H1 (cell line): ENCODE measurements around the gene ELMOD2. TPM values are rescaled to one million over a fixed set of nuclear protein-coding genes. Genes with fewer than 3 reads are reported as not detected.

Experiments used
- CTCF ChIA-PET: fragments of 300-600 bp; sonication (Branson Sonifier 250); formaldehyde crosslinking; loops from one replicate; lab custom pipeline; 2021; ENCODE audit not compliant: partially characterized antibody; lab: Charles Lee
- POLR2A ChIA-PET: fragments of 300-600 bp; sonication (Branson Sonifier 250); formaldehyde crosslinking; loops from one replicate; lab custom pipeline; 2021; ENCODE audit warnings: inconsistent platforms; ENCODE audit not compliant: partially characterized antibody; lab: Charles Lee
- DNase-seq, 2 experiments: peaks; one replicate each; pipeline versions ENCODE4 v3.0.0 to v3.0.0-alpha.2; 2010 to 2022; ENCODE audit warnings: low spot score in 2 of 2, low read depth in 1 of 2, mixed read lengths in 1 of 2
- FAIRE-seq: peaks from 2 replicates; lab custom pipeline; 2011; peaks lifted over from hg19 to GRCh38; lab: Jason Lieb, UNC
- H2AFZ ChIP-seq: 2 replicates; pipeline ENCODE4 v1.8.1; 2012; ENCODE audit warnings: low read length, inconsistent platforms
- H2AK5ac ChIP-seq: 2 replicates; pipeline ENCODE4 v1.6.1; 2013; ENCODE audit warnings: low read depth, low read length
- H2BK120ac ChIP-seq: replicated peaks from 2 replicates; pipeline ENCODE3; 2013; ENCODE audit warnings: low read depth, low read length, inconsistent platforms
- H2BK12ac ChIP-seq: 2 replicates; pipeline ENCODE4 v1.6.1; 2013; ENCODE audit warnings: low read depth, low read length
- H2BK15ac ChIP-seq: 2 replicates; pipeline ENCODE4 v1.6.1; 2013; ENCODE audit warnings: low read length
- H2BK20ac ChIP-seq: 2 replicates; pipeline ENCODE4 v1.6.1; 2013; ENCODE audit warnings: low read length
- H2BK5ac ChIP-seq: 2 replicates; pipeline ENCODE4 v1.6.1; 2013; ENCODE audit warnings: low read depth, low read length
- H3K14ac ChIP-seq: 2 replicates; pipeline ENCODE4 v1.6.1; 2013; ENCODE audit warnings: inconsistent platforms; ENCODE audit not compliant: insufficient read length
- H3K18ac ChIP-seq: 2 replicates; pipeline ENCODE4 v1.6.1; 2013; ENCODE audit warnings: low read length; ENCODE audit errors: extremely low read depth
- H3K23ac ChIP-seq: 2 replicates; pipeline ENCODE4 v1.6.1; 2013; ENCODE audit warnings: inconsistent platforms; ENCODE audit not compliant: insufficient read length
- H3K23me2 ChIP-seq: 2 replicates; pipeline ENCODE4 v1.6.1; 2013; ENCODE audit warnings: low read depth, low read length
- H3K27ac ChIP-seq: 2 replicates; pipeline ENCODE4 v1.6.1; 2011; ENCODE audit warnings: low read depth, low read length, inconsistent platforms
- H3K27me3 ChIP-seq, 4 experiments: replicated peaks in 1 of 4; 1 replicate in 1 of 4; 2 replicates in 3 of 4; pipeline versions ENCODE4 v1.6.1 to v1.8.1; 2011 to 2013; ENCODE audit warnings: low read length in 3 of 4, mild to moderate bottlenecking in 3 of 4, inconsistent platforms in 2 of 4, mixed read lengths in 2 of 4, moderate library complexity in 1 of 4; ENCODE audit not compliant: control insufficient read depth in 3 of 4, insufficient read depth in 3 of 4; ENCODE audit errors: extremely low read depth in 1 of 4
- H3K36me3 ChIP-seq, 4 experiments: 2 replicates each; pipeline versions ENCODE4 v1.6.1 to v1.8.1; 2011 to 2013; ENCODE audit warnings: mild to moderate bottlenecking in 4 of 4, low read length in 3 of 4, moderate library complexity in 2 of 4, control low read depth in 1 of 4, inconsistent platforms in 1 of 4; ENCODE audit not compliant: insufficient read depth in 4 of 4, control insufficient read depth in 2 of 4
- H3K4ac ChIP-seq: replicated peaks from 2 replicates; pipeline ENCODE3; 2013; ENCODE audit warnings: low read length, low read depth, mixed read lengths, inconsistent platforms; ENCODE audit not compliant: insufficient read length
- H3K4me1 ChIP-seq, 4 experiments: replicated peaks in 1 of 4; 1 replicate in 1 of 4; 2 replicates in 3 of 4; pipeline versions ENCODE4 v1.6.1 to v1.8.1; 2011 to 2013; ENCODE audit warnings: low read length in 3 of 4, inconsistent platforms in 2 of 4, mixed read lengths in 1 of 4; ENCODE audit not compliant: insufficient read depth in 4 of 4, control insufficient read depth in 3 of 4
- H3K4me2 ChIP-seq, 2 experiments: 2 replicates each; pipeline versions ENCODE4 v1.6.1 to v1.8.1; 2011 to 2013; ENCODE audit warnings: low read depth in 2 of 2, low read length in 2 of 2, control low read depth in 1 of 2, inconsistent platforms in 1 of 2, mild to moderate bottlenecking in 1 of 2; ENCODE audit not compliant: insufficient read depth in 1 of 2
- H3K4me3 ChIP-seq, 4 experiments: fragments of 200-600, 300-600 bp in 1 of 4; sonication (generic), shearing (Covaris generic), sonication (Bioruptor Twin) in 1 of 4; 2 replicates each; pipeline versions ENCODE4 v1.5.1 to v1.8.1; 2011 to 2016; ENCODE audit warnings: low read length in 4 of 4, low read depth in 3 of 4, control low read depth in 2 of 4, inconsistent platforms in 2 of 4, mild to moderate bottlenecking in 2 of 4, mixed read lengths in 1 of 4, moderate library complexity in 1 of 4; ENCODE audit not compliant: insufficient read depth in 2 of 4; ENCODE audit errors: extremely low read depth in 1 of 4
- H3K56ac ChIP-seq: replicated peaks from 2 replicates; pipeline ENCODE3; 2013; ENCODE audit warnings: low read depth, mild to moderate bottlenecking, mixed read lengths, low read length, inconsistent platforms; ENCODE audit not compliant: insufficient read length
- H3K79me1 ChIP-seq: 2 replicates; pipeline ENCODE4 v1.6.1; 2013; ENCODE audit warnings: low read depth, low read length, control low read depth
- H3K79me2 ChIP-seq, 2 experiments: 2 replicates each; pipeline versions ENCODE4 v1.6.1 to v1.8.1; 2012 to 2013; ENCODE audit warnings: low read length in 2 of 2, mild to moderate bottlenecking in 2 of 2, inconsistent platforms in 1 of 2; ENCODE audit not compliant: insufficient read depth in 2 of 2, control insufficient read depth in 1 of 2
- H3K9ac ChIP-seq, 4 experiments: replicated peaks in 1 of 4; 1 replicate in 1 of 4; 2 replicates in 3 of 4; pipeline versions ENCODE4 v1.6.1 to v1.8.1; 2011 to 2013; ENCODE audit warnings: low read depth in 3 of 4, low read length in 3 of 4, control low read depth in 2 of 4, mild to moderate bottlenecking in 2 of 4, moderate library complexity in 2 of 4, inconsistent platforms in 1 of 4; ENCODE audit errors: extremely low read depth in 1 of 4
- H3K9me3 ChIP-seq, 2 experiments: 2 replicates each; pipeline versions ENCODE4 v1.6.1 to v1.8.1; 2012 to 2013; ENCODE audit warnings: mild to moderate bottlenecking in 2 of 2, moderate library complexity in 2 of 2, control low read depth in 1 of 2, inconsistent platforms in 1 of 2, low read depth in 1 of 2, low read length in 1 of 2, mixed read lengths in 1 of 2; ENCODE audit not compliant: insufficient read depth in 2 of 2
- H4K20me1 ChIP-seq, 2 experiments: replicated peaks in 1 of 2; 2 replicates each; pipeline versions ENCODE3 to v1.8.1; 2011 to 2013; ENCODE audit warnings: inconsistent platforms in 2 of 2, low read length in 2 of 2, mild to moderate bottlenecking in 1 of 2; ENCODE audit not compliant: insufficient read depth in 2 of 2, control insufficient read depth in 1 of 2
- H4K5ac ChIP-seq: 2 replicates; pipeline ENCODE4 v1.6.1; 2013; ENCODE audit warnings: low read length, low read depth, mixed read lengths, inconsistent platforms; ENCODE audit not compliant: insufficient read length
- H4K8ac ChIP-seq: 2 replicates; pipeline ENCODE4 v1.8.0; 2013; ENCODE audit warnings: mild to moderate bottlenecking, moderate library complexity, low read length, inconsistent platforms; ENCODE audit not compliant: insufficient read depth; ENCODE audit errors: extremely low read depth
- H4K91ac ChIP-seq: replicated peaks from 2 replicates; pipeline ENCODE3; 2013; ENCODE audit warnings: low read length, mixed read lengths, inconsistent platforms; ENCODE audit not compliant: insufficient read length
- CHD1 ChIP-seq: IDR thresholded peaks from 2 replicates; pipeline ENCODE4 v1.6.1; 2012; ENCODE audit warnings: low read depth, low read length, improper control_type of control experiment
- HDAC2 ChIP-seq, 2 experiments: fragments of 300-600 bp in 1 of 2; sonication (generic) in 1 of 2; IDR thresholded peaks; 2 replicates each; pipeline ENCODE4 v1.6.1; 2011 to 2012; ENCODE audit warnings: low read depth in 2 of 2, low read length in 2 of 2, mild to moderate bottlenecking in 2 of 2, moderate library complexity in 2 of 2, borderline replicate concordance in 1 of 2, inconsistent platforms in 1 of 2
- KDM4A ChIP-seq: IDR thresholded peaks from one replicate; pipeline ENCODE4 v1.7.1; 2012; ENCODE audit warnings: low read depth, mild to moderate bottlenecking, moderate library complexity, low read length, inconsistent platforms; ENCODE audit not compliant: severe bottlenecking
- MAFK ChIP-seq: IDR thresholded peaks from 2 replicates; pipeline ENCODE4 v1.6.1; 2012; ENCODE audit warnings: low read depth, mild to moderate bottlenecking, improper control_type of control experiment, low read length
- PHF8 ChIP-seq: fragments of 200-600 bp; sonication (generic); conservative IDR thresholded peaks from 2 replicates; pipeline ENCODE4 v1.7.1; 2012; ENCODE audit warnings: low read depth, mild to moderate bottlenecking, inconsistent platforms, low read length, moderate library complexity
- SAP30 ChIP-seq: fragments of 300-600 bp; sonication (generic); IDR thresholded peaks from 2 replicates; pipeline ENCODE4 v1.7.1; 2012; ENCODE audit warnings: low read length, moderate library complexity, mild to moderate bottlenecking, inconsistent platforms; ENCODE audit not compliant: insufficient read depth, insufficient replicate concordance
- SIX5 ChIP-seq: IDR thresholded peaks from 2 replicates; pipeline ENCODE4 v1.6.1; 2011; ENCODE audit warnings: mild to moderate bottlenecking, low read depth, low read length
- SP2 ChIP-seq: IDR thresholded peaks from 2 replicates; pipeline ENCODE4 v1.6.1; 2012; ENCODE audit warnings: mild to moderate bottlenecking, low read length, inconsistent platforms
- TAF1 ChIP-seq: IDR thresholded peaks from 2 replicates; pipeline ENCODE4 v1.6.1; 2011; ENCODE audit warnings: mild to moderate bottlenecking, low read depth, low read length
- TCF12 ChIP-seq: IDR thresholded peaks from 2 replicates; pipeline ENCODE4 v1.6.1; 2011; ENCODE audit warnings: low read depth, mild to moderate bottlenecking, low read length
- WGBS, 2 experiments: shearing (Covaris generic) in 1 of 2; methylation state at CpG; one replicate each; pipeline versions ENCODE4 v1.1.6 to v1.1.7; 2013 to 2015; ENCODE audit warnings: low lambda C conversion rate in 2 of 2, mixed read lengths in 2 of 2, inconsistent platforms in 1 of 2, low coverage in 1 of 2, missing lambda C conversion rate in 1 of 2; ENCODE audit not compliant: insufficient replicate concordance in 2 of 2, insufficient coverage in 1 of 2, insufficient read length in 1 of 2; ENCODE audit errors: extremely low coverage in 1 of 2, missing lambda C conversion rate in 1 of 2; 5-methylcytosine and 5-hydroxymethylcytosine counted together
- polyA plus RNA-seq, 7 experiments: library from polyadenylated mRNA; depleted of rRNA in 3 of 7; stranded (reverse) in 5 of 7; unstranded in 2 of 7; fragments of >200 nt in 5 of 7; fragments of 200-250 nt in 2 of 7; gene quantifications; 1 replicate in 5 of 7; 2 replicates in 1 of 7; 4 replicates in 1 of 7; pipeline versions ENCODE4 v1.2.1 to v1.2.3, GENCODE V29; 2011 to 2013; ENCODE audit warnings: missing spikeins in 2 of 7, mixed read lengths in 2 of 7
- total RNA-seq: library from RNA; stranded (reverse); fragmentation: NEBNext Ultra II Directional; extraction: Animal tissue kit (Norgen Biotek cat#: 25700); gene quantifications from 2 replicates; pipeline ENCODE4 v1.2.1, GENCODE V29; 2021

Gene ELMOD2
- total and polyA plus RNA-seq, 2 of the 8 experiments (the other 6 are each of a cell fraction or from before 2014, with no cell fraction given): 6.6 to 27.9 TPM

- no peak overlapping the region for H3K4me3 ChIP-seq
- no peak overlapping the region for H2AK5ac ChIP-seq
- no peaks in the 10 kb centered on the region for H3K79me2 ChIP-seq
- H2BK20ac ChIP-seq: no peak overlapping the region
- no peak overlapping the region for H2BK12ac ChIP-seq
- H3K4me1 ChIP-seq: no peaks in the 10 kb centered on the region
- no peak overlapping the region for H2AFZ ChIP-seq
- no peak overlapping the region for H2BK120ac ChIP-seq
- ChIA-PET POLR2A (no interaction called here), CTCF (no interaction called here)
- 0 out of 4 replicates have a peak, but pooled peaks cover 0 to 5% of the 10 kb centered on the region in 2 experiments for H3K9me3 ChIP-seq
- H3K79me1 ChIP-seq: no peaks in the 10 kb centered on the region
- no peaks in the 10 kb centered on the region for H3K23me2 ChIP-seq
- no peak overlapping the region for H2BK15ac ChIP-seq
- no peak overlapping the region for H3K9ac ChIP-seq
- no peak overlapping the region for H3K27ac ChIP-seq
- TF ChIP-seq TAF1: no peak
- no peak for TF ChIP-seq SIX5
- no peak for TF ChIP-seq SP2
- TF ChIP-seq TCF12: no peak
- no peak for TF ChIP-seq SAP30
- no peak for TF ChIP-seq MAFK
- TF ChIP-seq KDM4A: no peak
- no peak for TF ChIP-seq CHD1
- no peak for TF ChIP-seq HDAC2 (IDR thresholded peaks at IDR 0.05; ENCODE audit: borderline replicate concordance in 1 of 2, low read depth in 2 of 2, low read length in 2 of 2)
- no peak for TF ChIP-seq PHF8
- H4K91ac ChIP-seq: no peak overlapping the region
- no peak overlapping the region for H3K18ac ChIP-seq
- FAIRE-seq (no peak), DNase-seq (no peak)
- H4K8ac ChIP-seq: no peak overlapping the region
- H3K36me3 ChIP-seq: no peaks in the 10 kb centered on the region
- no peak overlapping the region for H3K4ac ChIP-seq
- H4K20me1 ChIP-seq: no peaks in the 10 kb centered on the region
- H3K4me2 ChIP-seq: no peak overlapping the region
- H2BK5ac ChIP-seq: no peak overlapping the region
- no peak overlapping the region for H3K14ac ChIP-seq
- 86% methylated on average over 1 of the region's 1 CpG; no CpG with 5 or more reads in 1 of the 2 experiments for WGBS, 2 experiments
- H3K56ac ChIP-seq: no peak overlapping the region
- no peaks in the 10 kb centered on the region for H3K27me3 ChIP-seq
- no peak overlapping the region for H3K23ac ChIP-seq
- H4K5ac ChIP-seq: no peak overlapping the region
Measured at GRCh38 chr4:140485939-140486338, 38.0 kb upstream of the ELMOD2 start.
